Measurements from ENCODE around the gene TRIM28. TPM values are rescaled to one million over a fixed set of nuclear protein-coding genes. Genes with fewer than 3 reads are reported as not detected.

Gene TRIM28
- total and polyA plus RNA-seq, 9 of the 15 experiments (the other 6 are each of a cell fraction or from before 2014, with no cell fraction given), result 12.1 to 797 (median 490) TPM

DNA sequence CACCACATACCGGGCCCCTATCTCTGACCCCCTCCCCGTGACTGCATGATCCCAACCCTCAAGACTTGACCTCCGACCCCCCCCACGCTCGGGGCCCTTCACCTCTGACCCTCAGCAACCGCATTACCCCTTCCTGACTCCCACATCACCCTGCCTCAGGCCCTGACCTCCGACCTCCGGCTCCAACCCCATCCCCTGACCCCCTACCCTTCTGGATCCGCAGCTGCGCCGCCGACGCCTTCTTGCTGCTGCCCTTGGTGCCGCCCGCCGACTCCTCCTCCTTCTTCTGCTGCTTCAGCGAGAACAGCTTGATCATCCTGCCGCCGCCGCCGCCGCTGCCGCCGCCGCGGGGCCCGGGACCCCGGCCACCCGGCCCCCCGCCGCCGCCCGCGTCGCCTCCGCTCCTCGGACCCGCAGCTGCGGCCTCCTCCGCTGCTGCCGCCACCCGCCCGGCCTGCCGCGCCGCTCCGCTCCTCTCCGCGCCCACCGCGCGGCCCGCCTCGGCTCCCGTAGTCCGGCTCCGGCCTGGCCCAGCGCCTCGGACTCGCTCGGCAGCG is 14.3 kb downstream of the TRIM28 start, which contains the start of gene UBE2M (continued):
- TF ChIP-seq, protein P1, sequence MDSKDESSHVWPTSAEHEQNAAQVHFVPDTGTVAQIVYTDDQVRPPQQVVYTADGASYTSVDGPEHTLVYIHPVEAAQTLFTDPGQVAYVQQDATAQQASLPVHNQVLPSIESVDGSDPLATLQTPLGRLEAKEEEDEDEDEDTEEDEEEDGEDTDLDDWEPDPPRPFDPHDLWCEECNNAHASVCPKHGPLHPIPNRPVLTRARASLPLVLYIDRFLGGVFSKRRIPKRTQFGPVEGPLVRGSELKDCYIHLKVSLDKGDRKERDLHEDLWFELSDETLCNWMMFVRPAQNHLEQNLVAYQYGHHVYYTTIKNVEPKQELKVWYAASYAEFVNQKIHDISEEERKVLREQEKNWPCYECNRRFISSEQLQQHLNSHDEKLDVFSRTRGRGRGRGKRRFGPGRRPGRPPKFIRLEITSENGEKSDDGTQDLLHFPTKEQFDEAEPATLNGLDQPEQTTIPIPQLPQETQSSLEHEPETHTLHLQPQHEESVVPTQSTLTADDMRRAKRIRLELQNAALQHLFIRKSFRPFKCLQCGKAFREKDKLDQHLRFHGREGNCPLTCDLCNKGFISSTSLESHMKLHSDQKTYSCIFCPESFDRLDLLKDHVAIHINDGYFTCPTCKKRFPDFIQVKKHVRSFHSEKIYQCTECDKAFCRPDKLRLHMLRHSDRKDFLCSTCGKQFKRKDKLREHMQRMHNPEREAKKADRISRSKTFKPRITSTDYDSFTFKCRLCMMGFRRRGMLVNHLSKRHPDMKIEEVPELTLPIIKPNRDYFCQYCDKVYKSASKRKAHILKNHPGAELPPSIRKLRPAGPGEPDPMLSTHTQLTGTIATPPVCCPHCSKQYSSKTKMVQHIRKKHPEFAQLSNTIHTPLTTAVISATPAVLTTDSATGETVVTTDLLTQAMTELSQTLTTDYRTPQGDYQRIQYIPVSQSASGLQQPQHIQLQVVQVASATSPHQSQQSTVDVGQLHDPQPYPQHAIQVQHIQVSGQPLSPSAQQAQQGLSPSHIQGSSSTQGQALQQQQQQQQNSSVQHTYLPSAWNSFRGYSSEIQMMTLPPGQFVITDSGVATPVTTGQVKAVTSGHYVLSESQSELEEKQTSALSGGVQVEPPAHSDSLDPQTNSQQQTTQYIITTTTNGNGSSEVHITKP (IDR thresholded peaks at IDR 0.05; ENCODE audit: partially characterized antibody), result no peak
- TF ChIP-seq, protein P2, sequence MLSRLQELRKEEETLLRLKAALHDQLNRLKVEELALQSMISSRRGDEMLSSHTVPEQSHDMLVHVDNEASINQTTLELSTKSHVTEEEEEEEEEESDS (CRISPR knock-in tag; IDR thresholded peaks at IDR 0.05), result no peak
- TF ChIP-seq ZNF217 (CRISPR knock-in tag; IDR thresholded peaks at IDR 0.05), result no peak
- TF ChIP-seq, protein P3, sequence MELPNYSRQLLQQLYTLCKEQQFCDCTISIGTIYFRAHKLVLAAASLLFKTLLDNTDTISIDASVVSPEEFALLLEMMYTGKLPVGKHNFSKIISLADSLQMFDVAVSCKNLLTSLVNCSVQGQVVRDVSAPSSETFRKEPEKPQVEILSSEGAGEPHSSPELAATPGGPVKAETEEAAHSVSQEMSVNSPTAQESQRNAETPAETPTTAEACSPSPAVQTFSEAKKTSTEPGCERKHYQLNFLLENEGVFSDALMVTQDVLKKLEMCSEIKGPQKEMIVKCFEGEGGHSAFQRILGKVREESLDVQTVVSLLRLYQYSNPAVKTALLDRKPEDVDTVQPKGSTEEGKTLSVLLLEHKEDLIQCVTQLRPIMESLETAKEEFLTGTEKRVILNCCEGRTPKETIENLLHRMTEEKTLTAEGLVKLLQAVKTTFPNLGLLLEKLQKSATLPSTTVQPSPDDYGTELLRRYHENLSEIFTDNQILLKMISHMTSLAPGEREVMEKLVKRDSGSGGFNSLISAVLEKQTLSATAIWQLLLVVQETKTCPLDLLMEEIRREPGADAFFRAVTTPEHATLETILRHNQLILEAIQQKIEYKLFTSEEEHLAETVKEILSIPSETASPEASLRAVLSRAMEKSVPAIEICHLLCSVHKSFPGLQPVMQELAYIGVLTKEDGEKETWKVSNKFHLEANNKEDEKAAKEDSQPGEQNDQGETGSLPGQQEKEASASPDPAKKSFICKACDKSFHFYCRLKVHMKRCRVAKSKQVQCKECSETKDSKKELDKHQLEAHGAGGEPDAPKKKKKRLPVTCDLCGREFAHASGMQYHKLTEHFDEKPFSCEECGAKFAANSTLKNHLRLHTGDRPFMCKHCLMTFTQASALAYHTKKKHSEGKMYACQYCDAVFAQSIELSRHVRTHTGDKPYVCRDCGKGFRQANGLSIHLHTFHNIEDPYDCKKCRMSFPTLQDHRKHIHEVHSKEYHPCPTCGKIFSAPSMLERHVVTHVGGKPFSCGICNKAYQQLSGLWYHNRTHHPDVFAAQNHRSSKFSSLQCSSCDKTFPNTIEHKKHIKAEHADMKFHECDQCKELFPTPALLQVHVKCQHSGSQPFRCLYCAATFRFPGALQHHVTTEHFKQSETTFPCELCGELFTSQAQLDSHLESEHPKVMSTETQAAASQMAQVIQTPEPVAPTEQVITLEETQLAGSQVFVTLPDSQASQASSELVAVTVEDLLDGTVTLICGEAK (IDR thresholded peaks at IDR 0.05), result no peak
- TF ChIP-seq, protein P3 (CRISPR knock-in tag; IDR thresholded peaks at IDR 0.05), result no peak
- TF ChIP-seq IFI16 (CRISPR knock-in tag; IDR thresholded peaks at IDR 0.05), result no peak
- TF ChIP-seq MED1 (CRISPR knock-in tag; IDR thresholded peaks at IDR 0.05; ENCODE audit: borderline replicate concordance), result no peak
- no peak for TF ChIP-seq MXI1 (IDR thresholded peaks at IDR 0.05; ENCODE audit: low read depth, low read length)
- no peak for TF ChIP-seq SREBF1 (IDR thresholded peaks at IDR 0.05; ENCODE audit: borderline replicate concordance, low read depth, low read length)
- no peak for TF ChIP-seq MEF2D (tag; conservative IDR thresholded peaks at IDR 0.05; ENCODE audit: low read depth)
- TF ChIP-seq POLR2B (IDR thresholded peaks at IDR 0.05; ENCODE audit: low read depth, partially characterized antibody), result no peak
- TF ChIP-seq STAT5A (IDR thresholded peaks at IDR 0.05; ENCODE audit: borderline replicate concordance, low read length), result no peak

Data from K562 (cell line).